Measurements from ENCODE around the gene DGKA.
A peak's percentile ranks its signal among the peaks of the same experiment; 100 is the strongest.

The DGKA gene

GRCh38 chr12:55993230-55993853 is 62.4 kb downstream of the DGKA start:
- CTCF ChIA-PET: interaction anchor here (0.7 to 2.4 kb wide), 4 partner anchors 20 to 128 kb away, joined by 3 to 11 read pairs (median 4); partner anchors contain the start of gene RAB5B
- H3K4me1 ChIP-seq (ENCODE audit: control insufficient read depth, insufficient read depth, low read length): no peaks in the 10 kb centered on the region; the same call in 1 of the 2 replicates

GRCh38 chr12:55995366-55995765 is 64.4 kb downstream of the DGKA start:
- no peaks in the 10 kb centered on the region for H3K9me3 ChIP-seq (ENCODE audit: control insufficient read depth, insufficient read depth, low read depth, low read length)
- H3K36me3 ChIP-seq (ENCODE audit: control insufficient read depth in 2 of 2, insufficient read depth in 1 of 2, low read length in 2 of 2): peaks cover 29 to 50% of the 10 kb centered on the region in 2 experiments
- CTCF ChIA-PET: interaction anchor here (0.5 to 4.8 kb wide), 34 partner anchors 9 to 1670 kb away, joined by 3 to 46 read pairs (median 6); partner anchors contain the start of genes RAB5B, RPL41 and ZC3H10
- H3K27ac ChIP-seq (ENCODE audit: extremely low read depth, low read depth, low read length): no peak overlapping the region
- TF ChIP-seq ZNF76 (tag by site-specific recombination; IDR thresholded peaks at IDR 0.05; ENCODE audit: borderline replicate concordance, low read depth): no peak
- no peak for TF ChIP-seq ZNF488 (tag by site-specific recombination; IDR thresholded peaks at IDR 0.05)
- TF ChIP-seq KLF9 (tag by site-specific recombination; IDR thresholded peaks at IDR 0.05; ENCODE audit: low read depth): no peak
- TF ChIP-seq ZNF341 (tag by site-specific recombination; IDR thresholded peaks at IDR 0.05; ENCODE audit: low read depth): no peak
- no peak for TF ChIP-seq ZNF175 (tag by site-specific recombination; IDR thresholded peaks at IDR 0.05)
- no peak for TF ChIP-seq ZNF311 (tag by site-specific recombination; IDR thresholded peaks at IDR 0.05; ENCODE audit: borderline replicate concordance)
- TF ChIP-seq ZNF544 (tag by site-specific recombination; IDR thresholded peaks at IDR 0.05): no peak
- TF ChIP-seq KLF16 (tag by site-specific recombination; IDR thresholded peaks at IDR 0.05): no peak
- no peak for TF ChIP-seq ZNF391 (tag by site-specific recombination; IDR thresholded peaks at IDR 0.05; ENCODE audit: borderline replicate concordance, low read depth)
- TF ChIP-seq ZNF10 (tag by site-specific recombination; IDR thresholded peaks at IDR 0.05): no peak
- no peak for TF ChIP-seq PBX3 (CRISPR knock-in tag; IDR thresholded peaks at IDR 0.05)
- POLR2A ChIA-PET: interaction anchor here (0.8 to 3.3 kb wide), 13 partner anchors 9 to 257 kb away, joined by 3 to 48 read pairs (median 4); partner anchors contain the start of genes DNAJC14 and RAB5B
- H3K4me3 ChIP-seq (ENCODE audit: low read depth, low read length): no peak overlapping the region
- no peaks in the 10 kb centered on the region; the same call in 1 of the 2 replicates for H3K4me1 ChIP-seq (ENCODE audit: control insufficient read depth, insufficient read depth, low read length)

More at GRCh38 chr12:55993230-55993853, 62.4 kb downstream of the DGKA start:
- no peak overlapping the region for H3K4me3 ChIP-seq (ENCODE audit: low read depth, low read length)
- peaks cover 45 to 69% of the 10 kb centered on the region in 2 experiments for H3K36me3 ChIP-seq (ENCODE audit: control insufficient read depth in 2 of 2, insufficient read depth in 1 of 2, low read length in 2 of 2)
- POLR2A ChIA-PET: interaction anchor here (0.9 to 1.0 kb wide), 2 partner anchors 9 to 19 kb away, joined by 3 to 4 read pairs; partner anchors contain the start of gene RAB5B
- no peak overlapping the region for H3K27ac ChIP-seq (ENCODE audit: extremely low read depth, low read depth, low read length)
- H3K9me3 ChIP-seq (ENCODE audit: control insufficient read depth, insufficient read depth, low read depth, low read length): no peaks in the 10 kb centered on the region
- TF ChIP-seq PRDM10 (tag by site-specific recombination; IDR thresholded peaks at IDR 0.05) (peak; percentile 91), ZNF626 (tag by site-specific recombination; IDR thresholded peaks at IDR 0.05) (no peak), ZNF366 (tag by site-specific recombination; conservative IDR thresholded peaks at IDR 0.05) (peak; percentile 43), SCRT2 (tag by site-specific recombination; IDR thresholded peaks at IDR 0.05) (peak; percentile 56; the same call in 1 of the 2 replicates), ZNF114 (tag by site-specific recombination; IDR thresholded peaks at IDR 0.05) (no peak), SCRT1 (tag by site-specific recombination; IDR thresholded peaks at IDR 0.05; ENCODE audit: borderline replicate concordance) (0 out of 2 replicates have a peak, but pooled peaks have one; percentile 15), ZNF645 (tag by site-specific recombination; IDR thresholded peaks at IDR 0.05) (no peak), ZSCAN30 (tag by site-specific recombination; IDR thresholded peaks at IDR 0.05) (no peak), ZNF391 (tag by site-specific recombination; IDR thresholded peaks at IDR 0.05; ENCODE audit: borderline replicate concordance, low read depth) (no peak)
